Heart right ventricle (tissue), 16 donors: Measurements from ENCODE around the gene LTBR. TPM values are rescaled to one million over a fixed set of nuclear protein-coding genes. Genes with fewer than 3 reads are reported as not detected.

Source experiments
- ATAC-seq, 8 donors: fragments of 200-7000 bp; cut with Tn5 transposase; one replicate each; pipeline ENCODE4 v1.9.1; 2020; ENCODE audit warnings: mild to moderate bottlenecking in 8 of 8, moderate library complexity in 8 of 8, moderate number of reproducible peaks in 1 of 8
- DNase-seq, 2 donors: peaks; one replicate each; pipeline ENCODE4 v3.0.0-alpha.2; 2020
- H3K27ac ChIP-seq, 10 donors: fragments of 200-600 bp; sonication (generic) in 2 of 10; one replicate each; pipeline versions ENCODE4 v1.5.0 to v1.8.0; 2020 to 2022; ENCODE audit warnings: mild to moderate bottlenecking in 3 of 10
- H3K27me3 ChIP-seq, 7 donors: fragments of 200-600 bp; one replicate each; pipeline ENCODE4 v1.8.0; 2021 to 2022; ENCODE audit warnings: mild to moderate bottlenecking in 2 of 7
- H3K36me3 ChIP-seq, 9 donors: fragments of 200-600 bp; sonication (generic) in 1 of 9; one replicate each; pipeline versions ENCODE4 v1.5.0 to v1.8.0; 2020 to 2022; ENCODE audit warnings: mild to moderate bottlenecking in 2 of 9
- H3K4me1 ChIP-seq, 9 donors: fragments of 200-600 bp; sonication (generic) in 1 of 9; one replicate each; pipeline versions ENCODE4 v1.5.0 to v1.8.0; 2020 to 2022; ENCODE audit warnings: mild to moderate bottlenecking in 4 of 9
- H3K4me3 ChIP-seq, 10 donors: fragments of 200-600 bp; sonication (generic) in 2 of 10; one replicate each; pipeline versions ENCODE4 v1.5.0 to v1.8.0; 2020 to 2022; ENCODE audit warnings: mild to moderate bottlenecking in 7 of 10, moderate library complexity in 2 of 10
- H3K9me3 ChIP-seq, 11 donors: fragments of 200-600 bp in 10 of 11; sonication (generic) in 2 of 11; one replicate each; pipeline versions ENCODE4 v1.5.0 to v1.8.0; 2013 to 2022; ENCODE audit warnings: mild to moderate bottlenecking in 2 of 11, control low read depth in 1 of 11, moderate library complexity in 1 of 11
- WGBS, 2 donors: extraction: QIAGEN DNeasy Blood & Tissue Kit; methylation state at CpG; one replicate each; pipeline ENCODE4 v1.1.7; 2013; ENCODE audit warnings: inconsistent platforms in 1 of 2; 5-methylcytosine and 5-hydroxymethylcytosine counted together
- intact Hi-C, 10 donors: fragments of 100-400 bp; cut with DNase I; formaldehyde crosslinking; loops; one replicate each; pipeline versions ENCODE4 v1.11.1 to v1.14.2; 2022
- polyA plus RNA-seq, 2 donors: library from polyadenylated mRNA; stranded (reverse); fragments of 200-250 nt; gene quantifications; one replicate each; pipeline ENCODE4 v1.2.3, GENCODE V29; 2013
- total RNA-seq, 10 donors: library from RNA; stranded (reverse); fragmentation: NEBNext Ultra II Directional in 3 of 10; extraction: Animal tissue kit (Norgen Biotek cat#: 25700) in 3 of 10; gene quantifications; one replicate each; pipeline versions ENCODE4 v1.2.1 to v1.2.4, GENCODE V29; 2021 to 2023
- TF ChIP-seq, protein P1 (sequence below), 9 donors: fragments of 200-600 bp; sonication (generic) in 2 of 9; IDR thresholded peaks; one replicate each; pipeline versions ENCODE4 v1.5.0 to v1.8.0; 2021 to 2022; ENCODE audit warnings: antibody characterized with exemption in 9 of 9, mild to moderate bottlenecking in 5 of 9, moderate library complexity in 1 of 9
- donor health status: Arrhythmogenic right ventricular cardiomyopathy.
- donor health status: ischemic (EF 13 %, LVEDD 7.1; RV severe dilation, severe dysfunction).
- donor health status: healthy with polysubstance abuse.
- donor health status: DM: no; HTN: yes; CAD: no.
- donor health status: DM: no; HTN: no; CAD: no.
- donor health status: ischemic (EF 25% LVEDD 6.9; RV normal size, moderate dysfunction).
- donor health status: ischemic (EF 25% LVEDD 5.7; RV mildly dilated, moderate dysfunction).
- donor health status: healthy.
- donor health status: DM: yes; HTN: yes; CAD: no.
- donor health status: Ischemic cardiomyopathy.
- donor health status: ischemic (EF 35%, LVEDD 5.7; RV mildly dilated, moderate dysfunction).
- donor health status: nonischemic (EF 11% LVEDD 7.7; RV severe dilation, severe dysfunction).
- donor health status: DM: yes; HTN: yes; CAD: no.
- donor health status: PGD.
- donor health status: ischemic (EF 29% LVEDD 5.4; RV normal size, mild dysfunction).
- donor health status: nonischemic (EF 23%, LVEDD 6.1; RV moderate dilation, normal function).

LTBR gene
- total and polyA plus RNA-seq, 12 donors: 14.1 to 49.1 (median 26.9) TPM

GRCh38 chr12:6360080-6360571 lies 23.8 kb upstream of the LTBR start:
- intact Hi-C loops: no loop called here
- DNase-seq: no peak
- H3K4me1 ChIP-seq: peaks cover 0 to 75% (median 16%) of the 10 kb centered on the region in 9 donors
- TF ChIP-seq, protein P1, sequence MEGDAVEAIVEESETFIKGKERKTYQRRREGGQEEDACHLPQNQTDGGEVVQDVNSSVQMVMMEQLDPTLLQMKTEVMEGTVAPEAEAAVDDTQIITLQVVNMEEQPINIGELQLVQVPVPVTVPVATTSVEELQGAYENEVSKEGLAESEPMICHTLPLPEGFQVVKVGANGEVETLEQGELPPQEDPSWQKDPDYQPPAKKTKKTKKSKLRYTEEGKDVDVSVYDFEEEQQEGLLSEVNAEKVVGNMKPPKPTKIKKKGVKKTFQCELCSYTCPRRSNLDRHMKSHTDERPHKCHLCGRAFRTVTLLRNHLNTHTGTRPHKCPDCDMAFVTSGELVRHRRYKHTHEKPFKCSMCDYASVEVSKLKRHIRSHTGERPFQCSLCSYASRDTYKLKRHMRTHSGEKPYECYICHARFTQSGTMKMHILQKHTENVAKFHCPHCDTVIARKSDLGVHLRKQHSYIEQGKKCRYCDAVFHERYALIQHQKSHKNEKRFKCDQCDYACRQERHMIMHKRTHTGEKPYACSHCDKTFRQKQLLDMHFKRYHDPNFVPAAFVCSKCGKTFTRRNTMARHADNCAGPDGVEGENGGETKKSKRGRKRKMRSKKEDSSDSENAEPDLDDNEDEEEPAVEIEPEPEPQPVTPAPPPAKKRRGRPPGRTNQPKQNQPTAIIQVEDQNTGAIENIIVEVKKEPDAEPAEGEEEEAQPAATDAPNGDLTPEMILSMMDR (IDR thresholded peaks at IDR 0.05): no peak
- no peaks in the 10 kb centered on the region for H3K36me3 ChIP-seq
- no peaks in the 10 kb centered on the region for H3K27me3 ChIP-seq
- no peak overlapping the region for H3K4me3 ChIP-seq
- no peak for ATAC-seq
- no peak overlapping the region for H3K27ac ChIP-seq
- 80 to 88% methylated on average over 7 of the region's 7 CpGs for WGBS, 2 donors
- no peaks in the 10 kb centered on the region for H3K9me3 ChIP-seq

DNA sequence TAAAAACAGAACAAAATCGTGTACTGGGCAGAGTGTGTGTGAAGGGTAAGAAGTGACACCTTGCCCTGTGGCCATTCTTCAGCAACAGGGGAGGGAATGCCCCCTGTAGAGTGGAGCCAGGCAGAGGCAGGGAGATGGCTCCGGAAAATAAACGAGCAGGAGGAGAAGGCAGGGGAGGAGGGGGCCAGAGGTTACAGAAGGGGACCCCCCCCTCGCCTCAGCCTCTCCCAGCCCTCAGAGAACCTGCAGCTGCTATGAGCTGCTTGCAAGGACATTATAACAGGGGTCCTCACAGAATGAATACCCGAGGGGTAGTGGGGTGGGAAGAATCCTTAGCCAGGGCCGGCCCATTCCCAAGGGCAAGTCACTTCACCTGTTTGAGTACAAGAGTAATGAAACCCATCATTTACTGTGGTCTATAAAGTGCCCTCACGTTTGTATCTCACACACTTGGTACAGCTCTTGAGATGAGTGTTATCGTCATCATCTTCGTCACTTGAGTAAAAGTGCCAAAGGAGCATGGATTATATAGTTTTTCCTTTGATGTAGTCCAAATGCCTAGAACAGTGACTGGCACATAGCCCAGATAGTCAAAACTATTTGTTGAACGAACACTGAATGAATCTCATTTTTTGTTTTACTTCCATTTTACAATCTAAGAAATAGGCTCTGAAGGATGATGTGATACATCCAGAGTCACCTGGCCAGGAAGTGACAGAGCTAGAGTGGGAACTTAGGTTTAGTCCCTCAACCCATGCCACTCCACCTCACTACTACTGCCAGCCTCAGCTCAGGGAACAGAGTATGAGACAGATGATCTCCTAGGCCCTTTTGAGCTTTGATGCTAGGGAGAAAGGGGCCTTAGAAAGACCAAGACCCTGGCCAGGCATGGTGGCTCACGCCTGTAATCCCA lies 23.1 kb upstream of the LTBR start:
- Histone ChIP-seq H3K27me3 (no peaks in the 10 kb centered on the region), H3K4me3 (no peak overlapping the region), H3K4me1 (peaks cover 0 to 69% (median 16%) of the 10 kb centered on the region in 9 donors), H3K36me3 (no peaks in the 10 kb centered on the region), H3K9me3 (no peaks in the 10 kb centered on the region), H3K27ac (peak overlapping the region in 2 of 10 donors; percentile 12 to 31)
- DNase-seq (no peak), ATAC-seq (no peak)
- TF ChIP-seq, protein P1 (IDR thresholded peaks at IDR 0.05): no peak
- intact Hi-C loops: no loop called here
- WGBS, 2 donors: 74 to 78% methylated on average over 11 of the region's 11 CpGs

DNA sequence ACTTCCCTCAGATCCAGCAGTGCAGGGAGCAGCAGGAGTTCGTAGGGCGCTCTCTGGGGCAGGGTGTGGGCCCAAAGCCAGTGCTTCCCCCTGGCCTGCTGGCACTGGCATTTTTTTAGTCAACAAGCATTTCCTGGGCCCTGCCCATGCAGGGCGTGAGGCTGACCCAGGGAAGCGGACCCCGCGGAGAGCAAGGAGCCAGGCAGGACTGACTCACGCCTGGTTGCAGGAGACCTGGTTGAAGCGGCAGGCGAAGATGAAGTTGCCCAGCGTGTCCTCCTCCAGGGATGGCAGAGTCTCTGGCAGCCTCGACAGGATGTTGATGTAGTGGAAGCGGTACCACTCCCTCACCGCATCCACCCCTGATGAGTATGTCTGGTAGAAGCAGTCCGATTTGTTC lies 22.1 kb upstream of the LTBR start:
- no peak overlapping the region for H3K4me3 ChIP-seq
- DNase-seq: peak in 1 of 2 donors; percentile 58
- TF ChIP-seq, protein P1 (IDR thresholded peaks at IDR 0.05): no peak
- H3K4me1 ChIP-seq: peaks cover 0 to 59% (median 16%) of the 10 kb centered on the region in 9 donors
- no peaks in the 10 kb centered on the region for H3K36me3 ChIP-seq
- intact Hi-C loops: no loop called here
- WGBS, 2 donors: 87 to 93% methylated on average over 14 of the region's 14 CpGs
- no peaks in the 10 kb centered on the region for H3K9me3 ChIP-seq
- H3K27me3 ChIP-seq: no peaks in the 10 kb centered on the region
- peak in 4 of 8 donors; percentile 7 to 41 (median 30) for ATAC-seq
- peak overlapping the region in 1 of 10 donors; percentile 31 for H3K27ac ChIP-seq

DNA sequence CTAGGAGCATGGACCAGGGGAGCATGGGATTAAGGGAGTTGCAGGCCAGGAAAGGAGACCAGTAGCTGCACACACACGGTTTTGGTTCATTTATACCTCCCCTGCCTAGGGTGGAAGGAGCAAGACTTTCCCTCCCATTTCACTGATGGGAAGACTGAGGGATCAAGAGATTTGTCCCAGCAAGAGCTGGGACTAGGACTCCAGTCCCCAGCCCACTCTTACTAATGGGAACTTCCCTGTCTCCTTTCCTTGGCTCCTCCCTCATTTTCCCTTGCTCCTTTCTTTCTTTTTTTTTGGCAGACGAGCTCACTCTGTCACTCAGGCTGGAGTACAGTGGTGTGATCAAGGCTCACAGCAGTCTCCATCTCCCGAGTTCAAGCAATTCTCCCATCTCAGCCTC lies 21.6 kb upstream of the LTBR start:
- Histone ChIP-seq H3K27me3 (no peaks in the 10 kb centered on the region), H3K27ac (peak overlapping the region in 1 of 10 donors; percentile 31), H3K36me3 (no peaks in the 10 kb centered on the region), H3K4me1 (peaks cover 0 to 61% (median 16%) of the 10 kb centered on the region in 9 donors), H3K9me3 (no peaks in the 10 kb centered on the region), H3K4me3 (no peak overlapping the region)
- ATAC-seq (no peak), DNase-seq (no peak)
- intact Hi-C loops: no loop called here
- TF ChIP-seq, protein P1 (IDR thresholded peaks at IDR 0.05): no peak
- WGBS, 2 donors: 73% methylated on average over 3 of the region's 3 CpGs
